ENCODE data around the gene PRKACA.

DNA sequence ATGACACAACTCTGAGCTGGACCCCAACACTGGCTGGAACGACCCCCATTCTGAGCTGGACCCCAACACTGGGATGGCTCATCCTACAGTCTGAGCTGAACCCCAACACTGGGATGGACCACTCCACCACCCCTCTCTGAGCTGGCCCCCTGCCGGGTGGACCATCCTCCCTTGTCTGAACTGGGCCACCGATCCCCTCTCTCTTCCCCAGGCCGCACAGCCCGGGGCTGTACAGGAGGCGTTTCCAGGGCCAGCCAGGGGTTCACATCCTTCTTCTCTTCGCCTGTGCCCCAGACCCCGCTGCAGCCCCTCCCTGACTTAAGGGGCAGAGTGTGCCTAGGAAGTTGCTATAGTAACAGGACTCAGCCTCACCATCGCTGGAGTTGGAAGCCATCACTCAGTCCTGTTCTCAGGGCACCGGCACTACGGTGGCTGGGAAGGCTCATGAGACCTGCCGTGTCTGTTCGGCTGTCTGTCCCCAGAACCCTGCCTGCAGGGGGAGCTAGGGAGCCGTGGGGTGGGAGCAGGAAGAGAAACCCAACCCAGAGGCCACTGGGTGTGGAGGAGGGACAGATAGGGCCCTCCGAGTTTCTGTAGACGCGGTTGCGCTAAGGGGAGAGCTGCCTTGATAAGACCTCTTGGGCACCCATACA is 3.7 kb downstream of the PRKACA start:
- TF ChIP-seq EZH2 (IDR thresholded peaks at IDR 0.05; ENCODE audit: insufficient read depth, poor library complexity, severe bottlenecking) (no peak), EZH2phosphoT487 (IDR thresholded peaks at IDR 0.05; ENCODE audit: insufficient read depth, low read depth) (no peak)

Measured in GM23248 (cell line).